CD4-positive, alpha-beta T cell treated with Interleukin-10 for 1 hour (primary cell): Measurements from ENCODE around the gene PRR33.

ENCODE experiments used
- DNase-seq: peaks from one replicate; pipeline ENCODE4 v3.0.0-alpha.2; 2020

The PRR33 gene

GRCh38 chr11:1927848-1928469, 36.3 kb upstream of the PRR33 start:
- DNase-seq = no peak

GRCh38 chr11:1927026-1927847, 35.5 kb upstream of the PRR33 start:
- DNase-seq = no peak

- no peak for DNase-seq
Observed at GRCh38 chr11:1926156-1927025, 34.7 kb upstream of the PRR33 start.

GRCh38 chr11:1925373-1926155, 33.9 kb upstream of the PRR33 start:
- no peak for DNase-seq

- DNase-seq = no peak
Observed at GRCh38 chr11:1924646-1925372, 33.1 kb upstream of the PRR33 start.

GRCh38 chr11:1924181-1924580, 32.5 kb upstream of the PRR33 start:
- no peak for DNase-seq

- DNase-seq = no peak
Observed at GRCh38 chr11:1923201-1923956, 31.7 kb upstream of the PRR33 start.

- DNase-seq = no peak
Observed at GRCh38 chr11:1922481-1923081, 30.9 kb upstream of the PRR33 start.

GRCh38 chr11:1921574-1922141, 30.0 kb upstream of the PRR33 start:
- DNase-seq = no peak

GRCh38 chr11:1920909-1921573, 29.3 kb upstream of the PRR33 start:
- DNase-seq = no peak

- no peak for DNase-seq
Observed at GRCh38 chr11:1920128-1920908, 28.6 kb upstream of the PRR33 start.

- no peak for DNase-seq
Observed at GRCh38 chr11:1919391-1920127, 27.9 kb upstream of the PRR33 start, which contains the start of gene TNNT3. Gene TNNT3 (plus strand): TSS chr11:1919703. CDS start chr11:1922875, 3,172 bp downstream.

GRCh38 chr11:1918436-1919315, 27.0 kb upstream of the PRR33 start:
- DNase-seq = no peak

- DNase-seq = no peak
Observed at GRCh38 chr11:1917523-1918435, 26.1 kb upstream of the PRR33 start.

GRCh38 chr11:1916986-1917522, 25.4 kb upstream of the PRR33 start:
- no peak for DNase-seq
